ENCODE measurements around the gene RCBTB2.

- no peak for TF ChIP-seq SUZ12 (IDR thresholded peaks at IDR 0.05; ENCODE audit: extremely low read depth, insufficient read depth, insufficient read length)
- TF ChIP-seq YY1 (IDR thresholded peaks at IDR 0.05; ENCODE audit: insufficient read depth, insufficient read length) = no peak
- no peak for TF ChIP-seq ZNF274 (IDR thresholded peaks at IDR 0.05; ENCODE audit: low read depth, low read length)
These were observed 38.0 kb downstream of the RCBTB2 start for GRCh38 chr13:48494874-48495273.
